Measurements from ENCODE around the gene DIAPH3. TPM values are rescaled to one million over a fixed set of nuclear protein-coding genes. Genes with fewer than 3 reads are reported as not detected.

DIAPH3 gene
- polyA plus RNA-seq, 2 of the 4 experiments (the other 2 are of a cell fraction), result 10.8 to 13.6 TPM

GRCh38 chr13:59843040-59843439 lies 320.7 kb downstream of the DIAPH3 start:
- Histone ChIP-seq H3K9me3 (no peaks in the 10 kb centered on the region), H3K4me3 (no peak overlapping the region), H3K4me1 (no peaks in the 10 kb centered on the region), H3K27ac (no peak overlapping the region), H3K4me2 (no peak overlapping the region)
- FAIRE-seq, result no peak
- DNase-seq (ENCODE audit: low read depth in 1 of 2, low spot score in 1 of 2), result no peak
- ChIA-PET POLR2A (interaction anchor here (0.5 kb wide), 1 partner anchor 162 kb away, joined by 3 read pairs; no protein-coding TSS in a partner anchor), CTCF (interaction anchor here (1.2 kb wide), 1 partner anchor 28 kb away, joined by 3 read pairs; no protein-coding TSS in a partner anchor)
- WGBS (ENCODE audit: missing lambda C conversion rate), result 39% methylated on average over 3 of the region's 3 CpGs
- no peak for ATAC-seq
- no peak for TF ChIP-seq ESRRA (IDR thresholded peaks at IDR 0.05; ENCODE audit: borderline replicate concordance, low read length)
- TF ChIP-seq HEYL (CRISPR knock-in tag; IDR thresholded peaks at IDR 0.05), result no peak
- TF ChIP-seq FOSL2 (IDR thresholded peaks at IDR 0.05), result no peak
- no peak for TF ChIP-seq FOSL2 (CRISPR knock-in tag; IDR thresholded peaks at IDR 0.05)
- no peak for TF ChIP-seq EHMT2 (IDR thresholded peaks at IDR 0.05; ENCODE audit: low read depth)
- TF ChIP-seq BHLHE40 (IDR thresholded peaks at IDR 0.05; ENCODE audit: low read depth, low read length), result no peak

- no peak overlapping the region for H3K27ac ChIP-seq
- H3K4me1 ChIP-seq, result no peaks in the 10 kb centered on the region
- no peak for DNase-seq (ENCODE audit: low read depth in 1 of 2, low spot score in 1 of 2)
- TF ChIP-seq HOXB5 (CRISPR knock-in tag; IDR thresholded peaks at IDR 0.05) (no peak), HEYL (CRISPR knock-in tag; IDR thresholded peaks at IDR 0.05) (no peak), FOSB (CRISPR knock-in tag; IDR thresholded peaks at IDR 0.05) (no peak), SMC3 (IDR thresholded peaks at IDR 0.05) (no peak), CTCF (IDR thresholded peaks at IDR 0.05) (no peak), NFE2L2 (conservative IDR thresholded peaks at IDR 0.05; ENCODE audit: low read length) (no peak), HOXB13 (CRISPR knock-in tag; IDR thresholded peaks at IDR 0.05; ENCODE audit: low read depth) (no peak)
- H3K9me3 ChIP-seq, result no peaks in the 10 kb centered on the region
- no peak overlapping the region for H3K4me3 ChIP-seq
- ChIA-PET POLR2A (interaction anchor here (0.5 kb wide), 1 partner anchor 162 kb away, joined by 3 read pairs; no protein-coding TSS in a partner anchor), CTCF (interaction anchor here (1.2 kb wide), 1 partner anchor 28 kb away, joined by 3 read pairs; no protein-coding TSS in a partner anchor)
- ATAC-seq, result no peak
- H3K4me2 ChIP-seq, result no peak overlapping the region
- FAIRE-seq, result no peak
- 85% methylated on average over 4 of the region's 4 CpGs for WGBS (ENCODE audit: missing lambda C conversion rate)
These were observed 321.2 kb downstream of the DIAPH3 start for GRCh38 chr13:59842507-59842906.

GRCh38 chr13:59839186-59839585 lies 324.5 kb downstream of the DIAPH3 start:
- WGBS (ENCODE audit: missing lambda C conversion rate), result 96% methylated on average over 2 of the region's 2 CpGs
- TF ChIP-seq SREBF2 (IDR thresholded peaks at IDR 0.05), result no peak
- TF ChIP-seq JUNB (IDR thresholded peaks at IDR 0.05), result no peak
- no peak for TF ChIP-seq CBX8 (IDR thresholded peaks at IDR 0.05)
- no peak for TF ChIP-seq NFE2L2 (conservative IDR thresholded peaks at IDR 0.05; ENCODE audit: low read length)
- no peak for TF ChIP-seq HOXB13 (CRISPR knock-in tag; IDR thresholded peaks at IDR 0.05; ENCODE audit: low read depth)
- TF ChIP-seq USF2 (IDR thresholded peaks at IDR 0.05), result no peak
- TF ChIP-seq JUN (IDR thresholded peaks at IDR 0.05), result no peak
- TF ChIP-seq ELK1 (IDR thresholded peaks at IDR 0.05; ENCODE audit: low read depth, low read length), result no peak
- TF ChIP-seq FOXS1 (CRISPR knock-in tag; IDR thresholded peaks at IDR 0.05), result no peak
- no peak for TF ChIP-seq GATA3 (IDR thresholded peaks at IDR 0.05; ENCODE audit: borderline replicate concordance)
- no peak for TF ChIP-seq ATOH8 (CRISPR knock-in tag; IDR thresholded peaks at IDR 0.05; ENCODE audit: low read depth)
- no peak for TF ChIP-seq HOXB5 (CRISPR knock-in tag; IDR thresholded peaks at IDR 0.05)
- no peak for TF ChIP-seq REST (IDR thresholded peaks at IDR 0.05)
- no peak for TF ChIP-seq TP53 (CRISPR knock-in tag; IDR thresholded peaks at IDR 0.05)
- no peak for TF ChIP-seq POLR2A (IDR thresholded peaks at IDR 0.05; ENCODE audit: low read length)
- no peak for TF ChIP-seq TFCP2L1 (CRISPR knock-in tag; IDR thresholded peaks at IDR 0.05)
- H3K4me2 ChIP-seq, result no peak overlapping the region
- H3K9me3 ChIP-seq, result no peaks in the 10 kb centered on the region
- no peak overlapping the region for H3K4me3 ChIP-seq
- POLR2A ChIA-PET, result no interaction called here
- CTCF ChIA-PET, result no interaction called here
- H3K4me1 ChIP-seq, result no peaks in the 10 kb centered on the region
- H3K27ac ChIP-seq, result no peak overlapping the region
- FAIRE-seq, result no peak
- DNase-seq (ENCODE audit: low read depth in 1 of 2, low spot score in 1 of 2), result no peak
- no peak for ATAC-seq
